ENCODE measurements around the gene IL10RA.
"Not testable (repeated sequence)": the region's sequence is repeated elsewhere in the genome, so short reads cannot be mapped to it uniquely, and the experiment has no call there.

IL10RA gene

DNA sequence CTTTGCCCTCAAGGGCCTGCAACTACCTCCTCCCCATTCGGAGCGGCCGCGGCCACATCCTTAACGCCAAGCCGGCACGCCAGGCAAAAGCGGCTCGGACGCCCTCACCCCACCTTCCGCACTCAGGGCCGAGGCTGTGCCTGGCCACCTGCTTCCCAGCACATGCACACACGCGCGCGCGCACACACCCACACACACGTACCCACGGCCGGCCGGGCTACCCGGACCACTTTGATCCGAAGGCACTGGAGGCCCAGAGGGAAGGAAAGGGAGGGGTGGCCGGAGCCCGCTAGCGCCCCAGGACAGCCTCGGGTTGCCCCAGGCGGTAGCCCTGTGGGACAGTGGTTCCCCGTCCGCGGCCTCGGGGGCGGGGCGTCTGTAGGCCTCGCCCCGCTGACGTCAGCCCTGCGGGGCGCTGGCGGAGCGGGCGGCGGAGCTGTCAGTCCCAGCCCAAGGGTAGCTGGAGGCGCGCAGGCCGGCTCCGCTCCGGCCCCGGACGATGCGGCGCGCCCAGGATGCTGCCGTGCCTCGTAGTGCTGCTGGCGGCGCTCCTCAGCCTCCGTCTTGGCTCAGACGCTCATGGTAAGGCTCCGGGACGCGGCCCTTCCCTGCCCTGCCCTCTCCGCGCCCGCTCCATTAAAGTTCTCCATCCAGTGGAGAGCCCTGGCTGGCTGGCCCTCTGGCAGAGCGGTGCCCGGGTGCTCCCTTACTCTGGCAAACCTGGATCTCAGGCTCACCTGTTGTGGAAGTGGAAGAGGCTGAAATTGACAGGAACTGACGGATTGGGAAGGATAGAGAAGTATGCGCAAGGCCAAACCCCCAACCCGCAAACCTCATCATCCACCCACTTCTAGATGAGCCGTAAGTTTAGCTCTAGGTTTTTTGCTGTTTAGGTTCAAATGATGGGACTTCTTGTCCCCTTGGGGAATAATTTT, at the start of gene IL10RA:
Gene IL10RA (plus strand): TSS at position 442 of the 935 bp plus-strand sequence. CDS start 74 bp downstream, at position 516.
- no peak for DNase-seq

DNA sequence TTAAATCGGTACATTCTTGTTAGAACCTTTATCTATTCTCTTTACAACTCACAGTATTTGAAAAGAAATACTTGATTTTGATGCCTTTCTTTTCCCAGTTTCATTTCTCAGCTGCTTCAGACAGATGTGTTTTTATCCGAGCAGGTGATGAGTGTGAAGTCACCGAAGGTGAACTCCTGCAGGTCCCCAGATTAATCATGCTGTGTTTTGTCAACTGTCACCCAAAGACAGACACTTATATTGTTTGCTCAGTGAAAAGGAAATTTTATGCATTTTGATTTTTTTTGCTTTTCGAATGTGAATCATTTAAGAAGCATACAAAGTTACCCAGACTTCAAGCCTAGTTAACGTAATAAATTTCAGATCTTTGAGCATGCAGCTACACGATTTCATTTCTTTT, 49.2 kb upstream of the IL10RA start:
- DNase-seq = no peak

DNA sequence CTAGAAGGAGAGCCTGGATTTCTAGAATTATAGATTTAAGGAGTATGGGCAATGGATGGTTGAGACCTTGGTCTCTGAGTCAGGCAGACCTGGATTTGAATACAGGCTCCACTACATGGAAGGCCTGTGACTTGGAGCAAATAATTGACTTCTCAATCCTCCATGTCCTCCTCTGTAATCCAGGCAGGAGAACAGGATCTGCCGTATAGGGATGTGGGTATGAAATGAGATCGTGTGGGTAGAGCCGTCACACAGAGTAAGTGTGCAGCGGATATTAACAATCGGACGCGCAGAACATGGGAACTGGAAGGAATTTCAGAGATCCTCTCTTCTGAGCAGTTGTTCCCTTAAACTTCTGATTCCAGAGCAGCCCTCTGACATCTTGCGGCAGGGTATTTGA, 45.5 kb upstream of the IL10RA start:
- DNase-seq = no peak

- DNase-seq = no peak
These were observed 45.0 kb upstream of the IL10RA start for GRCh38 chr11:117941163-117941707.

DNA sequence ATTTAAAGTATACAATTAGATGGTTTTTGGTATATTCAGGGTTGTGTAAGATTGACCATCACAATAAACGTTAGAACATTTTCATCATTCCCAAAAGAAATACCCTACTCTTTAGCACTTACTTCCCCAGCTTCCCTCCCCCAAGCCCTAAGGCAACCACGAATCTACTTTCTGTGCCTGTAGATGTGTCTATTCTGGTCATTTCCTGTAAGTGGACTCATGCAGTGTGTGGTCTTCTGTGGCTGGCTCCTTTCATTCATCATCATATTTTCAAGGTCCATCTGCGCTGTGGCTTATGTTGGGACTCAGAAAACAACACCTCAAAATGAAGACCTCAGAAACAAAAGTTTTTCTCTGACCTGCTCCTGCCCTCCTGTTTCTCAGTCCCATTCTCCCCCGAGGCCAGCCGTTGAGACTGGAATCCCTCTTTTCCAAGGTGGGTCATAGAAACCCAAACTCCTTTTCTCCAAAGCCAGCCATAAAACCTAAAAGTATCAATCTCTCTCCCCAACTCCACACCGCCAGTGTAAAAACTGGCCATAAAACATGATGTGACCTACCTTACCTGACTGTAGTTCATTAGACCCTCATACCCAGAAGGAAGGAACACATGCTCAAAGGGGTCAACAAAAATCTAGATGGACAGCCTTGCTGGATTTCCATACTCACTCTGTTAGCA, 44.1 kb upstream of the IL10RA start:
- no peak for DNase-seq

- DNase-seq = no peak
These were observed 41.6 kb upstream of the IL10RA start for GRCh38 chr11:117944554-117944953.

GRCh38 chr11:117945047-117945810, 41.0 kb upstream of the IL10RA start:
- no peak for DNase-seq

- no peak for DNase-seq
These were observed 39.9 kb upstream of the IL10RA start for GRCh38 chr11:117946156-117946841.

DNA sequence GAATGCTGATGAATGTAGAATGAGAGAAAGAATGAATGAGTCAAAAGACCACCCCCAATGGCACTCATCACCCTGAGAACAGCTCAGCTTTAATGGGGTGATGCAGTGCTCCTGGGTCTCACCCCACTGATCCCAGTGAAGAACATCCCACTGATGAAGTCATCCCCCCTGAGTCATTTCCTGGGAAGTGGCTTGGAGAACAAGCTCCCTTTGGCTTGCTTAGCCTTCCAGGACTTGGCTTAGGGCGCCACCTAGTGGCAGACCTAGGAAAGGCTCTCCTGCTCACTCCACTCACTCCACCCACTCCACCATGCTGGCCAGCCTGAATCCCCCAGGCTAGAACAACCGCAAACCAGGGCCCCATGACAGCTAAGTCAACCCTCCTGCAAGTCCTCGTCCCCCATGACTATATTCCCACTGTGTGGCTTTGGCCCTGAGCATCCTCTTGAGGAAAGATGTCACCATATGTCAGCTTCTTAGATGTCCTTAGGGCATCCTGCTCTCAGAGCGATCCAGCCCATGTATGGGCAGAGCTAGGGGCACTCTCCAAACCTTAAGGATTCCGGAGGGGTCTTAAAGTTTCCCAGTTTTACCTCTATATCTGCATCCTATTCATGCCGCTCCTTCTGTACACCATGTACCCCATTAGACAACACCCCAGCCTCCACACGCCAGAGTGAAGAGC, 39.2 kb upstream of the IL10RA start:
- peak; percentile 70 for DNase-seq

DNA sequence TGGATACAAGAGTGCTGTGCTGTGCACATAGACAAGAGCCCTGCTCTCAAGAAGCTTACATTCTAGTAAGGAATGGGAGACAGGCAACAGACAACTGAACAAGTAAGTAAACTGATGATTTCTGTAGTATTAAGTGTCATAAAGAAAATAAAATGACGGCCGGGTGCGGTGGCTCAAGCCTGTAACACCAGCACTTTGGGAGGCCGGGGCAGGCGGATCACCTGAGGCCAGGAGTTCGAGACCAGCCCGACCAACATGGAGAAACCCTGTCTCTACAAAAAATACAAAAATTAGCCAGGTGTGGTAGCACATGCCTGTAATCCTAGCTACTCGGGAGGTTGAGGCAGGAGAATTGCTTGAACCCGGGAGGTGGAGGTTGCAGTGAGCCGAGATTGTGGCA, 38.4 kb upstream of the IL10RA start:
- DNase-seq = not testable (repeated sequence)

DNA sequence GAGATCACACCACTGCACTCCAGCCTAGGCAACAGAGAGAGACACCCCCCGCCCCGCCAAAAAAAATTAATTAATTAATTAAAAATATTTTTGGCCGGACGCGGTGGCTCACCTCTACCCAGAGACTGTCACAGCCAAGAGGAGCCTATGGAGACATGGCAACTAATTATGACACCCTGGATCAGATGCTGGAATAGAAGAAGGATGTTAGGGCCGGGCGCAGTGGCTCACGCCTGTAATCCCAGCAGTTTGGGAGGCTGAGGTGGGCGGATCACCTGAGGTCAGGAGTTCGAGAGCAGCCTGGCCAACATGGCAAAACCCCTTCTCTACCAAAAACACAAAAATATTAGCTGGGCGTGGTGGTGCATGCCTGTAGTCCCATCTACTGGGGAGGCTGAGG, 37.7 kb upstream of the IL10RA start:
- not testable (repeated sequence) for DNase-seq

DNA sequence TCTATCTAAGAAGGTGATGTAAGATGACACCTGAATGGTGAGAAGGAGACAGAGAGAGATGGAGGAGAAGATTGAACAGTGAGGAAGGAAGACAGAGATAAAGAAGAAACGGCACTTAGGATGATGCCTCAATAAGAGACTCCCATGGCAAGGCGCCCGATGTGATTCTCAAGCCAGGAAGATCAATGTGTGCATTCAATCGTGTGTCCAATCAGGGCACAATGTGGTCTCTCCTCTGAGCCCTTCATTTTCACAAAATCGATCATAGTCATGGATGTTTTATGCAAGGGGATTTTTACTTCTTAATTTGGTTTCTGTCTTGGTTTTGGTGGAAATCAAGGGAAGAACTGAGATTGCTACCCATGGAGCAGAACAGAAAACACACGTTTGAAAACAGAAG, 37.1 kb upstream of the IL10RA start:
- DNase-seq = no peak

DNA sequence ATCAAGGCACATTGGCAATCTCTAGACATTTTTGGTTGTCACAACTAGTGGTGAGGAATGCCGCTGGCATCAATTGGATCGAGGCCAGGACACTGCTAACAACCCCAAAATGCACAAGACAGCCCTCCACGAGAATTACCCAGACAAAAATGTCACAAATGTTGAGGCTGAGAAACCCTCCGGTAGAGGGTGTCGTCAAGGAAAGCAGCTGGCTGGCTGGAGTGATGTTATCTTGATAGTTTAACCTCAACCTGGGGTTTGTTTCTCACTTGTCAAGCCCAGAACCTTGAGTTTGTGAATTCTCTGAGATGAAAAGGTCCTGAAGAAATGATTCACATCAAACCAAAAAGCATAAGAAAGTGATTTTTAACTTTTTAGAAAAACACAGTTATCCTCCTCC, 35.9 kb upstream of the IL10RA start:
- no peak for DNase-seq

- no peak for DNase-seq
These were observed 34.9 kb upstream of the IL10RA start for GRCh38 chr11:117950993-117951961.

GRCh38 chr11:117953024-117953671, 33.0 kb upstream of the IL10RA start:
- DNase-seq = no peak

GRCh38 chr11:117958949-117959348, 27.2 kb upstream of the IL10RA start:
- no peak for DNase-seq

GRCh38 chr11:117959438-117960149, 26.6 kb upstream of the IL10RA start:
- DNase-seq = no peak

DNA sequence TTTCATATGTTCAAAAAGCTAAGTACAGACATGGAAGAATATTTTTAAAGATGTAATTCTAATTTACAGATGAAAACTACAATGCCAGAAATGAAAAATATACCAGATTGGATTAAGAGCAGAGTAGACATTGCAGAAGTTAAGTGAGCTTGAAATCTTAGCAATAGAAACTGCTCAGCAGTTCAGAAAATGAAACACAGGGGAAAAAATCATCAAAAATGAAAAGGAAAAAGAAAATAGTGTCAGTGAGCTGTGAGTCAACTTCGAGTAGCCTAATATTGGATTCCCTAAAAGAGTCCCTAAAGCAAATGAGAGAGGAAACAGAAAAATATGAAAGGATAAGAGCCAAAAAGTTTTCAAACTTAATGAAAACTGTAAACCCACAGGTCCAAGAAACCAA, 25.8 kb upstream of the IL10RA start:
- no peak for DNase-seq

GRCh38 chr11:117961896-117962295, 24.3 kb upstream of the IL10RA start:
- DNase-seq = no peak

Measured in amniotic stem cell (primary cell).